Islet of Langerhans (tissue), 1 donor: ENCODE measurements around the gene ANO1.

Experiments used
- FAIRE-seq: peaks from one replicate; lab custom pipeline; 2011; peaks lifted over from hg19 to GRCh38; lab: Jason Lieb, UNC

ANO1 gene

GRCh38 chr11:70167120-70167519 is 89.0 kb downstream of the ANO1 start:
- FAIRE-seq = no peak

- no peak for FAIRE-seq
These were observed 89.7 kb downstream of the ANO1 start for GRCh38 chr11:70167723-70168404.

- FAIRE-seq = no peak
These were observed 90.3 kb downstream of the ANO1 start for GRCh38 chr11:70168405-70168754.

GRCh38 chr11:70169127-70169526 is 91.0 kb downstream of the ANO1 start:
- FAIRE-seq = no peak

GRCh38 chr11:70169632-70170031 is 91.5 kb downstream of the ANO1 start:
- no peak for FAIRE-seq

- no peak for FAIRE-seq
These were observed 92.6 kb downstream of the ANO1 start for GRCh38 chr11:70170596-70171210.

GRCh38 chr11:70173018-70173417 is 94.9 kb downstream of the ANO1 start:
- no peak for FAIRE-seq

GRCh38 chr11:70174547-70175235 is 96.6 kb downstream of the ANO1 start:
- no peak for FAIRE-seq

GRCh38 chr11:70175236-70175698 is 97.2 kb downstream of the ANO1 start:
- no peak for FAIRE-seq

- FAIRE-seq = no peak
These were observed 99.0 kb downstream of the ANO1 start for GRCh38 chr11:70176940-70177689.

- no peak for FAIRE-seq
These were observed 102.8 kb downstream of the ANO1 start for GRCh38 chr11:70180906-70181305.

GRCh38 chr11:70182266-70182665 is 104.1 kb downstream of the ANO1 start:
- no peak for FAIRE-seq

GRCh38 chr11:70183032-70183431 is 104.9 kb downstream of the ANO1 start:
- no peak for FAIRE-seq

- no peak for FAIRE-seq
These were observed 105.5 kb downstream of the ANO1 start for GRCh38 chr11:70183483-70184176.

GRCh38 chr11:70184396-70184795 is 106.3 kb downstream of the ANO1 start:
- FAIRE-seq = no peak

GRCh38 chr11:70185348-70186055 is 107.4 kb downstream of the ANO1 start:
- no peak for FAIRE-seq

- no peak for FAIRE-seq
These were observed 108.3 kb downstream of the ANO1 start for GRCh38 chr11:70186420-70186819.

GRCh38 chr11:70186936-70187335 is 108.8 kb downstream of the ANO1 start:
- no peak for FAIRE-seq

- no peak for FAIRE-seq
These were observed 109.7 kb downstream of the ANO1 start for GRCh38 chr11:70187771-70188170.

GRCh38 chr11:70189622-70190021 is 111.5 kb downstream of the ANO1 start:
- FAIRE-seq = no peak

- no peak for FAIRE-seq
These were observed 113.5 kb downstream of the ANO1 start for GRCh38 chr11:70191495-70192140.
